A549 (cell line): ENCODE data around the gene SMPD2.

Source experiments
- HOXA7 ChIP-seq: fragments of 250-450 bp; sonication (Bioruptor Pico); IDR thresholded peaks from 2 replicates; pipeline ENCODE4 v1.5.0; 2020; ENCODE audit warnings: mild to moderate bottlenecking, moderate library complexity
- MYC ChIP-seq: IDR thresholded peaks from 2 replicates; pipeline ENCODE4 v1.6.1; 2012; ENCODE audit warnings: mild to moderate bottlenecking, inconsistent platforms, low read length, improper control_type of control experiment, borderline replicate concordance
- RAD21 ChIP-seq, 2 experiments: fragments of >200 bp in 1 of 2; sonication (Bioruptor Twin) in 1 of 2; formaldehyde crosslinking in 1 of 2; IDR thresholded peaks in 1 of 2; conservative IDR thresholded peaks in 1 of 2; 2 replicates in 1 of 2; 3 replicates in 1 of 2; pipeline ENCODE4 v1.6.1; 2012 to 2018; ENCODE audit warnings: inconsistent platforms in 1 of 2
- SMC3 ChIP-seq: fragments of >200 bp; sonication (Bioruptor Twin); formaldehyde crosslinking; IDR thresholded peaks from 3 replicates; pipeline ENCODE4 v1.6.1; 2018; ENCODE audit warnings: inconsistent platforms
- TP53 ChIP-seq: fragments of 250-450 bp; sonication (Bioruptor Pico); IDR thresholded peaks from 2 replicates; pipeline ENCODE4 v1.5.0; 2021; ENCODE audit warnings: mild to moderate bottlenecking, moderate library complexity
- TF ChIP-seq, protein P1 (sequence below): fragments of >200 bp; sonication (Bioruptor Twin); formaldehyde crosslinking; IDR thresholded peaks from 3 replicates; pipeline ENCODE4 v1.5.1; 2016

- TF ChIP-seq SMC3 (no peak), MYC (no peak), RAD21 (conservative IDR thresholded peaks at IDR 0.05 in 1 of 2, IDR thresholded peaks at IDR 0.05 in 1 of 2) (no peak), TP53 (CRISPR knock-in tag) (no peak), HOXA7 (CRISPR knock-in tag) (no peak)
- TF ChIP-seq, protein P1, sequence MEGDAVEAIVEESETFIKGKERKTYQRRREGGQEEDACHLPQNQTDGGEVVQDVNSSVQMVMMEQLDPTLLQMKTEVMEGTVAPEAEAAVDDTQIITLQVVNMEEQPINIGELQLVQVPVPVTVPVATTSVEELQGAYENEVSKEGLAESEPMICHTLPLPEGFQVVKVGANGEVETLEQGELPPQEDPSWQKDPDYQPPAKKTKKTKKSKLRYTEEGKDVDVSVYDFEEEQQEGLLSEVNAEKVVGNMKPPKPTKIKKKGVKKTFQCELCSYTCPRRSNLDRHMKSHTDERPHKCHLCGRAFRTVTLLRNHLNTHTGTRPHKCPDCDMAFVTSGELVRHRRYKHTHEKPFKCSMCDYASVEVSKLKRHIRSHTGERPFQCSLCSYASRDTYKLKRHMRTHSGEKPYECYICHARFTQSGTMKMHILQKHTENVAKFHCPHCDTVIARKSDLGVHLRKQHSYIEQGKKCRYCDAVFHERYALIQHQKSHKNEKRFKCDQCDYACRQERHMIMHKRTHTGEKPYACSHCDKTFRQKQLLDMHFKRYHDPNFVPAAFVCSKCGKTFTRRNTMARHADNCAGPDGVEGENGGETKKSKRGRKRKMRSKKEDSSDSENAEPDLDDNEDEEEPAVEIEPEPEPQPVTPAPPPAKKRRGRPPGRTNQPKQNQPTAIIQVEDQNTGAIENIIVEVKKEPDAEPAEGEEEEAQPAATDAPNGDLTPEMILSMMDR, result no peak
These were observed 47.5 kb downstream of the SMPD2 start for GRCh38 chr6:109488001-109488400.
